Measurements from ENCODE around the gene ADORA3. TPM values are rescaled to one million over a fixed set of nuclear protein-coding genes. Genes with fewer than 3 reads are reported as not detected.

The ADORA3 gene
- total RNA-seq, 4 donors from 2014 or later, result 4.9 to 13.3 (median 5.1) TPM

DNA sequence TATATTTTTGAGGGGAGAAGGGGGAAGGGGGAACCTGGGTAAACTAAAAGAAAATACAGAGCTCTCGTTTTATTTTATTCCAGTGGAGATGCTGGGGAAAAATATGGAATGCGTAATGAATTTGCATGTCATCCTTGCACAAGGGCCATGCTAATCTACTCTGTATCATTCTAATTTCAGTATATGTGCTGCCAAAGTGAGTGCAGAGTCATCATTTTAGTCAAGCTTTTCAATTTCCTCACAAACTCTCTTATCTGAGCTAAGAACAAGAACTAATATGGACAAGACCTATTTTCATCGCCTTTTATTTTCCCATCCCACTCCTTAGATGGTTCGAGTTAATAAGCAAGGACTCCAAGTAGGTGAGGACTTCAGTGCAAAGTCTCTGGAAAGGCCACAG lies 13.2 kb downstream of the ADORA3 start:
- Histone ChIP-seq H3K4me3 (no peak overlapping the region), H3K27me3 (no peaks in the 10 kb centered on the region), H3K27ac (replicated peaks in 1 of 4) (peak overlapping the region in 3 of 4 donors; percentile 27 to 42 (median 37)), H3K4me1 (no peaks in the 10 kb centered on the region), H3K36me3 (no peaks in the 10 kb centered on the region), H3K9me3 (no peaks in the 10 kb centered on the region)
- WGBS, result 87% methylated on average over 4 of the region's 4 CpGs
- no peak for TF ChIP-seq POLR2A (IDR thresholded peaks at IDR 0.05; ENCODE audit: low read depth)
- TF ChIP-seq EP300 (IDR thresholded peaks at IDR 0.05), result no peak
- TF ChIP-seq POLR2AphosphoS5 (IDR thresholded peaks at IDR 0.05), result no peak
- TF ChIP-seq, protein P1, sequence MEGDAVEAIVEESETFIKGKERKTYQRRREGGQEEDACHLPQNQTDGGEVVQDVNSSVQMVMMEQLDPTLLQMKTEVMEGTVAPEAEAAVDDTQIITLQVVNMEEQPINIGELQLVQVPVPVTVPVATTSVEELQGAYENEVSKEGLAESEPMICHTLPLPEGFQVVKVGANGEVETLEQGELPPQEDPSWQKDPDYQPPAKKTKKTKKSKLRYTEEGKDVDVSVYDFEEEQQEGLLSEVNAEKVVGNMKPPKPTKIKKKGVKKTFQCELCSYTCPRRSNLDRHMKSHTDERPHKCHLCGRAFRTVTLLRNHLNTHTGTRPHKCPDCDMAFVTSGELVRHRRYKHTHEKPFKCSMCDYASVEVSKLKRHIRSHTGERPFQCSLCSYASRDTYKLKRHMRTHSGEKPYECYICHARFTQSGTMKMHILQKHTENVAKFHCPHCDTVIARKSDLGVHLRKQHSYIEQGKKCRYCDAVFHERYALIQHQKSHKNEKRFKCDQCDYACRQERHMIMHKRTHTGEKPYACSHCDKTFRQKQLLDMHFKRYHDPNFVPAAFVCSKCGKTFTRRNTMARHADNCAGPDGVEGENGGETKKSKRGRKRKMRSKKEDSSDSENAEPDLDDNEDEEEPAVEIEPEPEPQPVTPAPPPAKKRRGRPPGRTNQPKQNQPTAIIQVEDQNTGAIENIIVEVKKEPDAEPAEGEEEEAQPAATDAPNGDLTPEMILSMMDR (IDR thresholded peaks at IDR 0.05), result no peak
- DNase-seq (ENCODE audit: extremely low spot score), result no peak
- intact Hi-C loops (cut with DNase I), result no loop called here

DNA sequence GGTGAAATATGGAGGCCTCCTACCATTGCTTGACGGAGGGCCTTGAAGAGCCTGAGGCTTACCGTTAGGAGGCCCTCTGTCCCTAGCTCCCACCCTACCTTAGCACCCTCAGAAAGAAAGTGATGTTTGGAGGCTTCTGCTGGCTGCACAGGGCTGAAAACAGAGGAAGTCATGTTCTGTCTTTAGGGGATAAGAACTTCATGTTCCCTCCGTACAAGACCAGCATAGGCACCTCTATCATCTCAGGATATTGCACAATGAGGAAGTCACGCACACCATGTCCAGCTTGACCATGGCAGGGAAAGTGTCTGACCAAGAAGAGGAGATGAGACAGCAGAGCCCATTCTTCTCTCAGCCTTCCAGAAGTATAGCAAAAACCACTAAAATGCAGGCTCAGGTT lies 13.8 kb downstream of the ADORA3 start:
- peaks cover 0 to 4% (median 0%) of the 10 kb centered on the region in 4 donors for H3K4me1 ChIP-seq
- WGBS, result 81% methylated on average over 4 of the region's 4 CpGs
- no peaks in the 10 kb centered on the region for H3K27me3 ChIP-seq
- H3K36me3 ChIP-seq, result no peaks in the 10 kb centered on the region
- no peak for DNase-seq (ENCODE audit: extremely low spot score)
- intact Hi-C loops (cut with DNase I), result no loop called here
- H3K9me3 ChIP-seq, result no peaks in the 10 kb centered on the region
- TF ChIP-seq EP300 (IDR thresholded peaks at IDR 0.05) (peak; percentile 69), POLR2AphosphoS5 (IDR thresholded peaks at IDR 0.05) (peak in 1 of 2 donors; percentile 57), POLR2A (IDR thresholded peaks at IDR 0.05; ENCODE audit: low read depth) (no peak)
- TF ChIP-seq, protein P1 (IDR thresholded peaks at IDR 0.05), result no peak
- H3K4me3 ChIP-seq, result no peak overlapping the region
- H3K27ac ChIP-seq (replicated peaks in 1 of 4), result peak overlapping the region in 3 of 4 donors; percentile 16 to 61 (median 41)

DNA sequence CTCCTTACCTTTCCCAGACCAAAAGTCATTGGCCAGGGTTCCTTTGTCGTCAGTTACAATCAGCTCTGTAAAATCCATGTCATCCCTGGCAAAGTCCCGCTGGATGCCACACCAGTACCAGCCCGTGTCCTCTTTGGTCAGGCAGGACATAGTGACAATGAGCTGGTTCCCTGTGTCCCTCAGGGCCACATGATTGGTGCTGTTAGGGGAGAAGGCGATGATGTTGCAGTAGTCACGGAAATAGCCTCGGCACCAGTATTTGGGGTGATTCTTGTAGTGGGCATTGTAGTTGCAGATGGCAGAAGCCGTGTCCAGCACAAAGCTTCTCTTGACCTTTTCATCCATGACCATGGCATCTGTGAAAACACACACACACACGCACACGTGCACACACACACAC lies 14.8 kb downstream of the ADORA3 start:
- no peaks in the 10 kb centered on the region for H3K36me3 ChIP-seq
- peak overlapping the region in 3 of 4 donors; percentile 16 to 61 (median 41) for H3K27ac ChIP-seq (replicated peaks in 1 of 4)
- 92% methylated on average over 8 of the region's 9 CpGs for WGBS
- TF ChIP-seq POLR2A (IDR thresholded peaks at IDR 0.05; ENCODE audit: low read depth) (no peak), EP300 (IDR thresholded peaks at IDR 0.05) (no peak), POLR2AphosphoS5 (IDR thresholded peaks at IDR 0.05) (no peak)
- TF ChIP-seq, protein P1 (IDR thresholded peaks at IDR 0.05), result no peak
- no peaks in the 10 kb centered on the region for H3K27me3 ChIP-seq
- H3K4me1 ChIP-seq, result peaks cover 0 to 8% (median 0%) of the 10 kb centered on the region in 4 donors
- intact Hi-C loops (cut with DNase I), result no loop called here
- H3K4me3 ChIP-seq, result no peak overlapping the region
- DNase-seq (ENCODE audit: extremely low spot score), result peak; percentile 3
- no peaks in the 10 kb centered on the region for H3K9me3 ChIP-seq

DNA sequence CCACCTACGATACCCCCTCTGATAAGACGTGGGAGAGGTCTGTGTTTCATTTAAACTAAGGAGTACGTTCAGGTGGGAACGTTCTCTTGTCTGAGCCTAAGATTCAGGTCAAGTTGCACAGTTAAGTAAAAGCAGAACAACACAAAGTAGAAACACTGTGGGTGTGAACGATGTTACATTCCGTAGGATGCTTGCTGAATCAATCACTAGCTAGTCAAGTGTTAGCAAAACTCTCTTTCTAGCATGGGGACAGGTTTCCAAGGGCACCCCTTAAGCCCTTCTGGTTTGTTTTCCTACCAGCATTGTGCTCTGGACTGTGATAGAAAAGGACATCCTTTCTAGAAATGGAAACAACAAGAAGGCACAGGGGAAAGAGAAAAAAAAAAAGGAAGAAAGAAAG lies 16.3 kb downstream of the ADORA3 start:
- intact Hi-C loops (cut with DNase I), result no loop called here

More for the DNA sequence above, 16.3 kb downstream of the ADORA3 start:
- no peaks in the 10 kb centered on the region for H3K27me3 ChIP-seq
- no peak overlapping the region for H3K27ac ChIP-seq (replicated peaks in 1 of 4)
- peaks cover 0 to 10% (median under 1%) of the 10 kb centered on the region in 4 donors for H3K4me1 ChIP-seq
- no peaks in the 10 kb centered on the region for H3K9me3 ChIP-seq
- H3K36me3 ChIP-seq, result no peaks in the 10 kb centered on the region
- TF ChIP-seq, protein P1 (IDR thresholded peaks at IDR 0.05), result no peak
- TF ChIP-seq EP300 (IDR thresholded peaks at IDR 0.05) (no peak), POLR2AphosphoS5 (IDR thresholded peaks at IDR 0.05) (no peak), POLR2A (IDR thresholded peaks at IDR 0.05; ENCODE audit: low read depth) (no peak)
- H3K4me3 ChIP-seq, result no peak overlapping the region
- 89% methylated on average over 6 of the region's 6 CpGs for WGBS
- peak; percentile 50 for DNase-seq (ENCODE audit: extremely low spot score)
